Pancreas (tissue), 10 donors: ENCODE data around the gene CLCNKB. TPM values are rescaled to one million over a fixed set of nuclear protein-coding genes. Genes with fewer than 3 reads are reported as not detected.

Experiments used
- ATAC-seq, 4 donors: fragments of 200-7000 bp; cut with Tn5 transposase; one replicate each; pipeline versions ENCODE4 v1.8.0 to v1.9.1; 2020; ENCODE audit warnings: mild to moderate bottlenecking in 4 of 4, moderate library complexity in 4 of 4
- DNase-seq, 6 donors: peaks; one replicate each; pipeline ENCODE4 v3.0.0-alpha.2; 2020
- FAIRE-seq: peaks from 2 replicates; lab custom pipeline; 2012; peaks lifted over from hg19 to GRCh38; lab: Jason Lieb, UNC
- H3K27ac ChIP-seq, 4 donors: fragments of 200-600 bp; sonication (generic); 1 replicate in 3 of 4; 2 replicates in 1 of 4; pipeline versions ENCODE4 v1.5.0 to v1.8.0; 2020
- H3K27me3 ChIP-seq, 4 donors: fragments of 200-600 bp; one replicate each; pipeline ENCODE4 v1.8.0; 2021
- H3K36me3 ChIP-seq, 3 donors: fragments of 200-600 bp; sonication (generic) in 1 of 3; one replicate each; pipeline versions ENCODE4 v1.5.0 to v1.8.0; 2020 to 2021
- H3K4me1 ChIP-seq, 3 donors: fragments of 200-600 bp; one replicate each; pipeline ENCODE4 v1.8.0; 2021
- H3K4me3 ChIP-seq, 4 donors: fragments of 200-600 bp; sonication (generic) in 2 of 4; one replicate each; pipeline versions ENCODE4 v1.5.0 to v1.8.0; 2020 to 2021
- H3K9me3 ChIP-seq, 4 donors: fragments of 200-600 bp; one replicate each; pipeline ENCODE4 v1.8.0; 2021
- WGBS, 2 donors: extraction: QIAGEN DNeasy Blood & Tissue Kit; methylation state at CpG; one replicate each; pipeline ENCODE4 v1.1.7; 2013; 5-methylcytosine and 5-hydroxymethylcytosine counted together
- intact Hi-C, 3 donors: fragments of 100-400 bp; cut with DNase I; formaldehyde crosslinking; loops; one replicate each; pipeline versions ENCODE4 v1.11.1 to v1.14.2; 2022
- polyA plus RNA-seq, 2 donors: library from polyadenylated mRNA; stranded (reverse); fragments of 200-250 nt; gene quantifications; one replicate each; pipeline ENCODE4 v1.2.3, GENCODE V29; 2013
- total RNA-seq, 6 donors: library from RNA; stranded (reverse); fragmentation: NEBNext Ultra II Directional in 4 of 6; extraction: Animal tissue kit (Norgen Biotek cat#: 25700) in 4 of 6; gene quantifications; one replicate each; pipeline versions ENCODE4 v1.2.1 to v1.2.4, GENCODE V29; 2021 to 2023
- TF ChIP-seq, protein P1 (sequence below), 4 donors: fragments of 200-600 bp; sonication (generic) in 3 of 4; IDR thresholded peaks; one replicate each; pipeline versions ENCODE4 v1.5.0 to v1.8.0; 2021; ENCODE audit warnings: antibody characterized with exemption in 4 of 4
- donor health status: healthy with polysubstance abuse.
- donor health status: DM: no; HTN: no; CAD: no; lungs with moderate emphysema.
- donor health status: DM: no; HTN: no; CAD: no.
- donor health status: control.
- donor health status: control.
- donor health status: Bipolar disorder and iron deficiency.
- donor health status: DM: yes; HTN: yes; CAD: no.
- donor health status: DM: no; HTN: no; CAD: no.
- donor health status: DM: no; HTN: no; CAD: no.
- donor health status: DM: yes; HTN: yes; CAD: no.

Gene CLCNKB
- total and polyA plus RNA-seq, 8 donors: 0.54 to 1.7 (median 0.93) TPM

DNA sequence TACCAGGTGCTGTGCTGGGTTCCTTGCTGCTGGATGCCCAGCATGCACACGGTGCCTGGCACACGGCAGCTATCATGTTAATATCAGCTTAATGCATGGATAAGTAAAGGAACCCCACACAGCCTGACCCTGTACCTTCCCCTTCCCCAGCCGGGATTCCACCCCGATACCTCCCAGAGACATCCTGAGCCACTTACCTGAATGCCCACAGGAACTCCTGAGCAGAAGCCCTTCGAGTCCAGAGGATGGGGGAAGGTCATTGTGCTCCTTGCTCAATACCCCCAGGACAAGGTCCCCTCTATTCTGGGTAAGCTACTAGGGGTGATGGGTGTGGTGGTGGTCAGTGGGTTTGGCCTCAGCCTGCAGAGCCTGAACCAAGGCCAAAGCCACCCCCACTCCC lies 28.5 kb downstream of the CLCNKB start:
- Histone ChIP-seq H3K27ac (no peak overlapping the region), H3K9me3 (no peaks in the 10 kb centered on the region), H3K27me3 (no peaks in the 10 kb centered on the region), H3K36me3 (no peaks in the 10 kb centered on the region), H3K4me3 (no peak overlapping the region), H3K4me1 (peaks cover 13 to 14% (median 13%) of the 10 kb centered on the region in 3 donors)
- DNase-seq (no peak), FAIRE-seq (no peak), ATAC-seq (no peak)
- TF ChIP-seq, protein P1, sequence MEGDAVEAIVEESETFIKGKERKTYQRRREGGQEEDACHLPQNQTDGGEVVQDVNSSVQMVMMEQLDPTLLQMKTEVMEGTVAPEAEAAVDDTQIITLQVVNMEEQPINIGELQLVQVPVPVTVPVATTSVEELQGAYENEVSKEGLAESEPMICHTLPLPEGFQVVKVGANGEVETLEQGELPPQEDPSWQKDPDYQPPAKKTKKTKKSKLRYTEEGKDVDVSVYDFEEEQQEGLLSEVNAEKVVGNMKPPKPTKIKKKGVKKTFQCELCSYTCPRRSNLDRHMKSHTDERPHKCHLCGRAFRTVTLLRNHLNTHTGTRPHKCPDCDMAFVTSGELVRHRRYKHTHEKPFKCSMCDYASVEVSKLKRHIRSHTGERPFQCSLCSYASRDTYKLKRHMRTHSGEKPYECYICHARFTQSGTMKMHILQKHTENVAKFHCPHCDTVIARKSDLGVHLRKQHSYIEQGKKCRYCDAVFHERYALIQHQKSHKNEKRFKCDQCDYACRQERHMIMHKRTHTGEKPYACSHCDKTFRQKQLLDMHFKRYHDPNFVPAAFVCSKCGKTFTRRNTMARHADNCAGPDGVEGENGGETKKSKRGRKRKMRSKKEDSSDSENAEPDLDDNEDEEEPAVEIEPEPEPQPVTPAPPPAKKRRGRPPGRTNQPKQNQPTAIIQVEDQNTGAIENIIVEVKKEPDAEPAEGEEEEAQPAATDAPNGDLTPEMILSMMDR (IDR thresholded peaks at IDR 0.05): no peak
- intact Hi-C loops: loop anchor here in 1 of 3 donors (10.0 kb wide), 1 partner anchor 173 kb away; no protein-coding TSS in a partner anchor
- WGBS, 2 donors: 88% methylated on average over 5 of the region's 5 CpGs

GRCh38 chr1:16072616-16073484 lies 29.3 kb downstream of the CLCNKB start:
- intact Hi-C loops: loop anchor here in 1 of 3 donors (10.0 kb wide), 1 partner anchor 172 kb away; no protein-coding TSS in a partner anchor
- ATAC-seq (peak in 3 of 4 donors; percentile 2 to 6 (median 5)), FAIRE-seq (no peak), DNase-seq (peak in 2 of 6 donors; percentile 31 to 57)
- WGBS, 2 donors: 7 to 8% methylated on average over 33 to 49 of the region's 49 CpGs
- H3K4me3 ChIP-seq: peak overlapping the region; percentile 16 to 50 (median 33)
- no peaks in the 10 kb centered on the region for H3K9me3 ChIP-seq
- TF ChIP-seq, protein P1 (IDR thresholded peaks at IDR 0.05): no peak
- no peaks in the 10 kb centered on the region for H3K27me3 ChIP-seq
- peak overlapping the region in 1 of 4 donors; percentile 28 for H3K27ac ChIP-seq
- peaks cover 7 to 8% (median 7%) of the 10 kb centered on the region in 3 donors for H3K4me1 ChIP-seq
- H3K36me3 ChIP-seq: no peaks in the 10 kb centered on the region

GRCh38 chr1:16073490-16074119 lies 30.0 kb downstream of the CLCNKB start, which contains the start of gene FAM131C:
Gene FAM131C, minus strand, starts transcription at chr1:16073651. Its CDS starts 209 bp downstream, at chr1:16073442.
- H3K4me1 ChIP-seq: peaks cover 0 to 3% (median 0%) of the 10 kb centered on the region in 3 donors
- H3K27ac ChIP-seq: peak within 1 kb of the TSS in 1 of 4 donors; percentile 28
- no peaks in the 10 kb centered on the region for H3K9me3 ChIP-seq
- no peak for FAIRE-seq
- DNase-seq: peak in 3 of 6 donors; percentile 42 to 86 (median 67)
- TF ChIP-seq, protein P1 (IDR thresholded peaks at IDR 0.05): peak in 3 of 4 donors; percentile 9 to 30 (median 11)
- H3K4me3 ChIP-seq: peak within 1 kb of the TSS; percentile 16 to 50 (median 33)
- H3K27me3 ChIP-seq: no peaks in the 10 kb centered on the region
- 2% methylated on average over 37 to 54 of the region's 54 CpGs for WGBS, 2 donors
- ATAC-seq: peak; percentile 55 to 77 (median 73)
- intact Hi-C loops: loop anchor here in 1 of 3 donors (10.0 kb wide), 1 partner anchor 171 kb away; no protein-coding TSS in a partner anchor
- H3K36me3 ChIP-seq: no peaks in the 10 kb centered on the region

DNA sequence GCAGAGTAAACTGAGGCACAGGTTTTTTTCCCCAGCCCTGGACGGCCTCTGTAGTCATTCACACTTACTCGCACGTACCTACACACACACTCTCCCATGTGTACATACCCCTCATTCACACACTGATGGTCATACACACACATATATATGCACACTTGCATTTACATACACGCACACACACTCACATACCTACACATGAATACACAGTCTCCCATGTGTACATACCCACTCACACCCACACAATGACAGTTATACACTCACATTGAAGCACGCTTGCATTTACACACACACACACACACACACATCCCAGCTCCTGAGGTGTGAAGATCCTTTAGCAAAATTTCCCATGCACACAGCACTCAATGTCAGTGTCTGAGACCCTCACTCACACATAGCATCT lies 30.6 kb downstream of the CLCNKB start:
- FAIRE-seq: no peak
- intact Hi-C loops: loop anchor here in 1 of 3 donors (10.0 kb wide), 1 partner anchor 171 kb away; no protein-coding TSS in a partner anchor
- H3K27ac ChIP-seq: no peak overlapping the region
- no peak for ATAC-seq
- H3K4me3 ChIP-seq: no peak overlapping the region
- H3K9me3 ChIP-seq: no peaks in the 10 kb centered on the region
- H3K4me1 ChIP-seq: peaks cover 0 to 3% (median 0%) of the 10 kb centered on the region in 3 donors
- H3K27me3 ChIP-seq: no peaks in the 10 kb centered on the region
- TF ChIP-seq, protein P1 (IDR thresholded peaks at IDR 0.05): no peak
- 87 to 89% methylated on average over 5 of the region's 5 CpGs for WGBS, 2 donors
- no peak for DNase-seq
- no peaks in the 10 kb centered on the region for H3K36me3 ChIP-seq
